ENCODE data around the gene ATP13A2.

Gene ATP13A2

DNA sequence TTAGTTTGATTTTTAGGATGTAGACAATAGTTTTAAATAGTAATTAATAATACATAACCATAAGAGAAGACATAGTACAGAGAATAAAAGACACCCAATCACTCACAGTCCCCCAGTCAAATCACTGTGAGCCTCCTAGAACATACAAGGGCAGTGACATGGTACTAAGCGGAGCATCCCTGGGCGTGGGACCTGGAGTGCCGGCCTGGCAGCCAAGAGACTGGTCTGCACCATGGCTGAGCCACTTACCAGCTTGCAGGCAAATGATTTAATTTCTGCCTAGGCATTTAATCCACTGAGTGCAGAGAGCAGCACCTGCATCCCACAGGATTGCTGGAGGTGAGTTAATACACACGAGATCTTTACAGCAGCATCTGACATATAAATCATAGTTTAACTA is 21.8 kb upstream of the ATP13A2 start:
- in situ Hi-C loops (cut with MboI; ENCODE audit: low sequenced_read_pairs) = no loop called here

GRCh38 chr1:17032741-17033140 is 21.0 kb upstream of the ATP13A2 start:
- in situ Hi-C loops (cut with MboI; ENCODE audit: low sequenced_read_pairs) = no loop called here

DNA sequence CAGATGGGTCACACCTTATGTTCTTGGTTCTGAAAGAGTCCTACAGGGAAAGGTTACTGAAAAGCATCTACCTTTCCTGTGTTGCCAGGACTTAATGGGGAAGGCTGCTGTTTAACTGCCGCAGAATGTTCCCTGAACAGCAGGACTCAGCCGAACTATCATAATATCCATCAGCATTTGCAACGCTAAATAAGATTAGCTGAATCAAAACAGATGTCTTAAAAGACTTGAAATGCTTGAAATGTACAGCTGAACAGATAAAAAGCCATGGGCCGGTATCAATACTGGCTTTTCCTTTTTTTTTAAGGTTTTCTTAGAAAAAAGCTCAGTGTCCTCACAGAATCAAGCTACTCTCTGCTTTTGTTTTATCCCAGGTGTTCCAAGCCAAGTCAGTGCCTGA is 19.7 kb upstream of the ATP13A2 start:
- in situ Hi-C loops (cut with MboI; ENCODE audit: low sequenced_read_pairs) = no loop called here

- in situ Hi-C loops (cut with MboI; ENCODE audit: low sequenced_read_pairs) = no loop called here
Measured at GRCh38 chr1:17030206-17030605, 18.5 kb upstream of the ATP13A2 start.

DNA sequence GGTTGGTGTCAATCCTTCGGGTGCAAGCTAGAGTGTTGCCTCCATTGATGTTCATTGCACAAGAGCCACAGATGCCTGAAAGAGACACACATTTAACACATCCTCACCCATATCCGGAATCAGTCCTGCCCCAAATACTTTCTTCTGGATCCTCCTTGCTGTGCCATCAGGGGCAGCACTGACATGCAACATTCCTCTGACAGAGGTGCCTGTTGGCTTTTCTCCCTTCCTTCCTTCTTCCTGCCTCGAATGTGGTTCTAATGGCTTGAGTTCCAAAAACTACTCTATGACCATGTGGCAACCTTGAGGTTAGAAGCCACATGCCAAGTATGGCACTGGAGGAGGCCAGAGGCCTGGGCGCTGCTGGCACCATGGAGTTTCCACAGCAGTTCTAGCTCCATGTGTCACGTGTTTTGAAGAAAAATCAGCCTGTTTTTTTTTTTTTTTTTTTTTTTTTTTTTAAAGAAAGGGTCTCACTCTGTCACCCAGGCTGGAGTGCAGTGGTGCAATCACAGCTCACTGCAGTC is 17.0 kb upstream of the ATP13A2 start:
- in situ Hi-C loops (cut with MboI; ENCODE audit: low sequenced_read_pairs) = no loop called here

GRCh38 chr1:17027900-17028299 is 16.2 kb upstream of the ATP13A2 start:
- in situ Hi-C loops (cut with MboI; ENCODE audit: low sequenced_read_pairs) = no loop called here

DNA sequence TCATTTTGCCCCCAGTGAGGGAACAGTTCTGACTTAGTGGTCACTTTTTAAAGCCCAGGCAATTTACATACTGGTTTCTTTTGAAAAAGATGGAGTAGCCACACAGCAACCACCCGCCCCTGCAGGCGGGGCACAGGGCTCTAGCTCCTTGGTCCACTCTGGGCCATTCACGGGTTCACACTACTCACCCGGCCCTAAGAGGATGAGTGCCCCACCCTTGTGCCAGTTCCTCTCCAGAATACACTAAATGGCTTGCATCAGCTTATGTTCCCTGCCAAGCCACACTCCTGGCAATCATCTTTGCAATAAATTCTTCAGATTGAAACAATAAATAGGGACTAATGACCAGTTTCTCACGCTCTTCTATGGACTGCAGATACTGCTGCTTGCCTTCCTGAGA is 15.7 kb upstream of the ATP13A2 start:
- in situ Hi-C loops (cut with MboI; ENCODE audit: low sequenced_read_pairs) = no loop called here

- in situ Hi-C loops (cut with MboI; ENCODE audit: low sequenced_read_pairs) = no loop called here
Measured at GRCh38 chr1:17024721-17025120, 13.0 kb upstream of the ATP13A2 start.

DNA sequence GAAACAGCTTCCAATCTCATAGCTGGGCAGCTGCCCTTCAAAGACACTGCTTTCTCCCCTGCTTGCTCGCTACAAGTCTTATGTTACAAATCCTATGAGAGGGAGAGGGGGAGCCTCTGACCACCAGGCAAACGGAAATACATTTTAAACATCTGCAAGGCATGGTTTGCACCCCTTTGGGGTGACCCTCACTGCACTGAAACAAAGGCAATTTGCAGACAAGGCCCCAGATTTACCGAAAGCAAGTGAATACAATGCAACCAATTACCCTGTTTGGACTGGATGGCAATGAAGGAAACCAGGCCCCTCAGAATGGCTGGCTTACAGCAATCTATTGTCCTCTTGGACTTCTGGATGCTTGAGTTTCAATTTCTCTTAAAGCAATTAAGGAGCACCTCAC is 11.8 kb upstream of the ATP13A2 start:
- in situ Hi-C loops (cut with MboI; ENCODE audit: low sequenced_read_pairs) = no loop called here

DNA sequence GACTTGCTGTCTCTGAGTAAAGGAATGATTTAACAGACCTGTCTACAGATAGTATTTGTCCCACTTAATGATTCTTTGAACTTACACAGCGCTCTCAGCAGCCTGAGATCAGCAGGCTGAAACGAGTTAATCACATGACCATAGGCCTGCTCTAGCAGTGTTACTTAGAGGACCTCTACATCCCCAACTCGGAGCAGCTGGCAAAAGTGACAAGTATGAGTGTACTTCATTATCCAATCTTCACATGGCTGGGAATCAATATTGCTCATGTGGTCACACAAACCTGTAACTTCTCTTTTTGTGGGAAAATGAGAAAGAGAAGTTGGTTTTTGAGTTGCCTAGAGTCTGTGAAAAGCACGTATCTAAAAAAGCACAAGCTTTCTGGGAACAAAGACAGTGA is 11.4 kb upstream of the ATP13A2 start:
- in situ Hi-C loops (cut with MboI; ENCODE audit: low sequenced_read_pairs) = no loop called here

GRCh38 chr1:17021896-17022295 is 10.2 kb upstream of the ATP13A2 start:
- in situ Hi-C loops (cut with MboI; ENCODE audit: low sequenced_read_pairs) = no loop called here

DNA sequence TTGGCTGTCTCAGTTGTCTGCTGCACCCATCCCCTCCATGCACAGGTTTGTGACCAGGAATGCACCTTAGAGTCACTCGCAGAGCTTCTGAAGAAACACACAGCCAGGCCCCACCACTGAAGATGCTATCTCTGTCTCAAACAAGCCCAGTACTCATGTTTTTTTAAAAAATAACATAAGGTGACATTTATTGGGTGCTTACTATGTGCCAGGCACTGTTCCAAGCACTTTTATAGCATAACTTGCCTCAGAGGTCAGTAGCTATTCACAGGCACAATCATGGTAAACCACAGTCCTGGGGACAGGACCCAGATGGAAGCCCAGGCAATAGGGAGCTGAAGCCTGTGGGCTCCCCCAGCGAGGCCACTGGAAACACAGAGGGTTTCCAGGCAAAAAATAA is 8.8 kb upstream of the ATP13A2 start:
- in situ Hi-C loops (cut with MboI; ENCODE audit: low sequenced_read_pairs) = no loop called here

DNA sequence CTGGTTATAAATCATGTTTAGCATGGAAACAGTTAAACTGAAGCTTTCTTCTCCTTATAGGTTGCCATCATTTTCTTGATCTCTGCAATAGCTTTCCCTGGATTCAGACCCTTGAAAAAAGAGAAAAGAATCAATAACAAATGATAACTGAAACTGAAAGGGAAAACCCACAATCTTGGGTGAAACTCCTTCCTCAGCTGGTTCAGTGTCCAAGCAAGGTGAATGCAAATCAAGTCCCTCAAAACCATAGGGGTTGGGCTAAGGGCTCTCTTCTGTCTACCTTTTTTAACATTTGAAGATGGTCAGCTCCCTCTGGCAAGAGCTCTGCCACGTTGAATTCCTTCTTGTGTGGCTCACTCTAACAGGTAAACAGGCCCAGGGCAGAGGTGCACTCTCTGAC is 7.1 kb upstream of the ATP13A2 start:
- in situ Hi-C loops (cut with MboI; ENCODE audit: low sequenced_read_pairs) = no loop called here

DNA sequence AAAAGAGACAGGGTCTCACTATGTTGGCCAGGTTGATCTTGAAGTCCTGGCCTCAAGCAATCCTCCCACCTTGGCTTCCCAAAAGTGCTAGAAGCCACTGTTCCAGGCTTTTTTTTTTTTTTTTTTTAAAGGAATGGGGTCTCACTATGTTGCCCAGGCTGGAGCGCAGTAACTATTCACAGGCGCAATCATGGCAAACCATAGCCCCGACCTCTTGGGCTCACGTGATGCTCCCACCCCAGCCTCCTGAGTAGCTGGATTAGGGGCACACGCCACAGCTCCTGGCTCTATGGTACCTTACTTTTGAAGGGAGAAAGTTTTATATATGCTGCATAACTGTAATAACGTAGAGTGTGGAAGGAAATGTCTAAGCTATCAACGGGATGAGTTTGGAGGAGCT is 5.7 kb upstream of the ATP13A2 start:
- in situ Hi-C loops (cut with MboI; ENCODE audit: low sequenced_read_pairs) = no loop called here

GRCh38 chr1:17016317-17016661 is 4.6 kb upstream of the ATP13A2 start:
- in situ Hi-C loops (cut with MboI; ENCODE audit: low sequenced_read_pairs) = no loop called here

DNA sequence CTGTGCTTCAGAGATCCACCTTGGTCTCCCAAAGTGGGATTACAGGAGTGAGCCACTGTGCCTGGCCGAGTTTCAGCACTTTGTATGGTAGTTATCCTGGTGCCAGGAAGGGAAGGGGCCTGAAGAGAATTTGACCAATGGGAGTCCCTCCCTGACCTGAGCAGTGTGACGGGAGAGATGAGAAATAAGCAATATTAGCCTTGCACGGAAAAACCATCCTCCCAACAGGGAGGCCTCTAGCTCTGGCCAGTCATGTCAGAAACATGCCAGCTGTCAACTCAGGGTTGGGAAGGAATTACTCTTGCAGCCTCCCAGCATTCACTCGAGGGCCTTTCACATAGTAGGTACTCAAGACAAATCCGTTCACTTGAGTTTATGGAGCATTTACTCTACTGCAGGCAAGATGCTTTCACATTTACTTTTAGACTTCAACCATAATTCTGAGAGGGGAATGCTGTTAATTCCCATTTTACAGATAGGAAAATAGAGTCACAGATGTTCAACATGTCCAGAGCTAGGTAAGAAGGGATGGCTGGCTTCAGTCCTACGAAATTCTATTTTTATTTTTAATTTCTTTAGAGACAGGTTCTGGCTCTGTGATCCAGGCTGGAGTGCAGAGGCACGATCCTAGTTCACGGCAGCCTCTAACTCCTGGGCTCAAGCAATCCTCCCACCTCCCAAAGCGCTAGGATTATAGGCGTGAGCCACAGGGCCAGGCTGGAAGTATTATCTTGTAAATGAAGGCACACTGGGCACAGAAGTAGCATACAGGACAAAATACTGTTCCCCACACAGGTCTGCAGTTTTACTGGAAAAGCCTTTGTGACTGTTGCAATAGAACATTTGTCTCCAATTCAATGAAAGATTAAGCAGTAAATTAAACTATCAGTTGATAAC is 3.2 kb upstream of the ATP13A2 start:
- in situ Hi-C loops (cut with MboI; ENCODE audit: low sequenced_read_pairs) = no loop called here

DNA sequence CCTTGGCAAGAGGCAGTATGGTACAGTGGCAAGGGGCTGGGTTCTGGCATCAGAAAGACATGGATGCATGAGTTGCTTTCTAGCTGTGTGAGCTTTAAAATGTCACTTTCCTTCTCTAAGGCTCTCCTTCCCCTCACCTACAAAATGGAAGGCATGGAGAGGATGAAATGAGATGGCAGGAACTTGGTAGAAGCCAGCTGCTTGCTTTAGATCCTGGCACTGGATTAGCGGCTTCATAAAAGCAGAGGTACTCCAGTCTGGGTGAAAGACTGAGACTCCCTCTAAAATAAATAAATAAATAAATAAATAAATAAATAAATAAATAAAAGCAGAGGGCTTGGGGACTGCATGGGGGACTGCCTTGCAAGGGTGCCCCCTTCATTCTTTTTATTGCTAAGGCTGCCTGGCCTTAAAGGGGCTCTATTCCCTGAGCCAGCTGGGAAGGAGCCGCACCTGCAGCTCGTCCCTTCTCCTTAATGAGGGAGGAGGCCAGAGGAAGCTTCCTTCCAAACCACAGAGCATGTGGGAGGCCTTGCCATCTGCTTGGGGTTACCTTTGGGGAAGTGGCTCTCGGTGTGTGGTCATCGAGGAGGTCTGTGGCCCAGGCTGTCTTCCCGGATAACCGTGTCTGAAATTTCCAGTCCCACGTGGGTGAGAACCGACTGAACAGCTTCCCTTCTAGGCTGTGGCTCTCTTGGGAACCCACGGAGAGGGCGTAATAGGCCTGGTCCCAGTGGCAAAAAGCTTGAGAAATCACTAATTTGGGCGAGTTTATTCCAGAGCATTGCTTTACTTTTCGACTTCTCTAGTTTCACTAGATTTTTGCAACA is 2.0 kb upstream of the ATP13A2 start:
- in situ Hi-C loops (cut with MboI; ENCODE audit: low sequenced_read_pairs) = no loop called here

DNA sequence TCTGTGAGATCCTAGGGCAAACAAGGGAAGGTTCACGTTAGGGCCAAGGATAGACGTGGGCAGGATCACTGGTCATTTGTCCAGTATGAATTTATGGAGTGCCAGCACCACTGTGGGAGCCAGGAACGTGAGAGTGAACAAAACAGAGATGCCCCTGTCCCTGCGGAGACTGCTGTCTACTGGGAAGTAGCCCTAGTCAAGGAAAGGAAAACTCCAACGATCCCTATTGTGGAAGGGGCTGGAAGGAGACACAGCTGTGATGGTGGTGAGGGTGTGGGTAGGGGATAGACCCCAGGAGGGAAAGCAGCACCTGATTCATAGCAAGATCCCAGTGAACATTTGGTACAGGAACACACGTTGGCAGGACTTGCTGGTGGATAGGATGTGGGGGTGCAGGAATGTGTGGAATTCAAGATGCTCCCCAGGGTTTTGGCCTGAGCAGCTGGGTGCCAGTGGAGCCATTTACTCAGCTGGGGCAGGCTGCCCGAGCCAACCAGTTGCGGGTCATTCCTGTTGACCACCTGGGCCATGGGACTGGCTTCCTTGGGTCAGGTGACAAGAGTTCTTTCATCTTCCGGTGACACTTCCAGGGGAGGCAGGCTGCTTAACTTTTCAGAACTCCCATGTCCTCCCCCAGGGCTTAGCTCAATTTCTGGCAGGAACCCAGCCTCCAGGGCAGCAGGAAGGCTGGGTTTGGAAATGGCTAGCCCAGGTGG is 1.2 kb upstream of the ATP13A2 start:
- in situ Hi-C loops (cut with MboI; ENCODE audit: low sequenced_read_pairs) = no loop called here

- in situ Hi-C loops (cut with MboI; ENCODE audit: low sequenced_read_pairs) = no loop called here
Measured at GRCh38 chr1:17011092-17011438, 663 bp downstream of the ATP13A2 start.

GRCh38 chr1:17009706-17010105 is 2.0 kb downstream of the ATP13A2 start:
- in situ Hi-C loops (cut with MboI; ENCODE audit: low sequenced_read_pairs) = no loop called here

- in situ Hi-C loops (cut with MboI; ENCODE audit: low sequenced_read_pairs) = no loop called here
Measured at GRCh38 chr1:17008208-17008855, 3.4 kb downstream of the ATP13A2 start.
